Adipocyte (in vitro differentiated cells): Measurements from ENCODE around the gene GLDN.

Experiments used
- DNase-seq: peaks from one replicate; pipeline ENCODE4 v3.0.0-alpha.2; 2015; ENCODE audit warnings: low read depth
- H3K27me3 ChIP-seq: replicated peaks from 2 replicates; pipeline ENCODE4 v1.7.0; 2013; ENCODE audit warnings: mild to moderate bottlenecking, low read length, moderate library complexity; ENCODE audit not compliant: control insufficient read depth, insufficient read depth
- H3K36me3 ChIP-seq: 2 replicates; pipeline ENCODE4 v1.7.0; 2013; ENCODE audit warnings: low read length, mild to moderate bottlenecking, moderate library complexity; ENCODE audit not compliant: control insufficient read depth, insufficient read depth, severe bottlenecking
- H3K4me1 ChIP-seq: 2 replicates; pipeline ENCODE4 v1.7.0; 2013; ENCODE audit warnings: mild to moderate bottlenecking, low read length, moderate library complexity; ENCODE audit not compliant: control insufficient read depth, insufficient read depth
- H3K4me3 ChIP-seq: 2 replicates; pipeline ENCODE4 v1.7.0; 2013; ENCODE audit warnings: mild to moderate bottlenecking, low read length, moderate library complexity
- H3K9ac ChIP-seq: 2 replicates; pipeline ENCODE4 v1.7.0; 2013; ENCODE audit warnings: mild to moderate bottlenecking, low read length, moderate library complexity
- H3K9me3 ChIP-seq: 2 replicates; pipeline ENCODE4 v1.7.0; 2013; ENCODE audit warnings: mild to moderate bottlenecking, low read length, moderate library complexity; ENCODE audit not compliant: control insufficient read depth

GLDN gene

GRCh38 chr15:51377038-51377786 is 35.8 kb downstream of the GLDN start:
- DNase-seq: peak; percentile 15
- Histone ChIP-seq H3K4me3 (no peak overlapping the region), H3K9me3 (no peaks in the 10 kb centered on the region), H3K4me1 (peaks cover 18% of the 10 kb centered on the region), H3K27me3 (no peaks in the 10 kb centered on the region), H3K9ac (no peak overlapping the region), H3K36me3 (no peaks in the 10 kb centered on the region)

GRCh38 chr15:51378406-51378805 is 37.0 kb downstream of the GLDN start:
- H3K4me1 ChIP-seq: peaks cover 18% of the 10 kb centered on the region
- H3K9me3 ChIP-seq: no peaks in the 10 kb centered on the region
- no peaks in the 10 kb centered on the region for H3K27me3 ChIP-seq
- no peak for DNase-seq
- H3K9ac ChIP-seq: no peak overlapping the region
- no peak overlapping the region for H3K4me3 ChIP-seq
- no peaks in the 10 kb centered on the region for H3K36me3 ChIP-seq

GRCh38 chr15:51379390-51379789 is 37.9 kb downstream of the GLDN start:
- no peak for DNase-seq
- Histone ChIP-seq H3K9me3 (no peaks in the 10 kb centered on the region), H3K27me3 (no peaks in the 10 kb centered on the region), H3K9ac (no peak overlapping the region), H3K4me3 (no peak overlapping the region), H3K4me1 (peaks cover 18% of the 10 kb centered on the region), H3K36me3 (no peaks in the 10 kb centered on the region)

GRCh38 chr15:51380999-51381806 is 39.7 kb downstream of the GLDN start:
- no peaks in the 10 kb centered on the region for H3K36me3 ChIP-seq

GRCh38 chr15:51382787-51383186 is 41.3 kb downstream of the GLDN start:
- H3K4me3 ChIP-seq: no peak overlapping the region
- peak; percentile 81 for DNase-seq
- no peaks in the 10 kb centered on the region for H3K9me3 ChIP-seq
- no peak overlapping the region for H3K9ac ChIP-seq
- H3K27me3 ChIP-seq: no peaks in the 10 kb centered on the region
- no peaks in the 10 kb centered on the region for H3K36me3 ChIP-seq
- H3K4me1 ChIP-seq: peaks cover 15% of the 10 kb centered on the region

More at GRCh38 chr15:51380999-51381806, 39.7 kb downstream of the GLDN start:
- no peaks in the 10 kb centered on the region for H3K9me3 ChIP-seq
- DNase-seq: peak; percentile 90
- H3K9ac ChIP-seq: no peak overlapping the region
- no peaks in the 10 kb centered on the region for H3K27me3 ChIP-seq
- peaks cover 18% of the 10 kb centered on the region for H3K4me1 ChIP-seq
- H3K4me3 ChIP-seq: no peak overlapping the region

- Histone ChIP-seq H3K36me3 (no peaks in the 10 kb centered on the region), H3K4me1 (peaks cover 1% of the 10 kb centered on the region), H3K4me3 (no peak overlapping the region), H3K9ac (no peak overlapping the region), H3K27me3 (no peaks in the 10 kb centered on the region), H3K9me3 (no peaks in the 10 kb centered on the region)
- DNase-seq: no peak
These were observed 44.6 kb downstream of the GLDN start for GRCh38 chr15:51386029-51386428.

- H3K36me3 ChIP-seq: no peaks in the 10 kb centered on the region
- H3K27me3 ChIP-seq: no peaks in the 10 kb centered on the region
- no peak overlapping the region for H3K9ac ChIP-seq
- H3K4me1 ChIP-seq: no peaks in the 10 kb centered on the region
- H3K4me3 ChIP-seq: no peak overlapping the region
- no peaks in the 10 kb centered on the region for H3K9me3 ChIP-seq
- no peak for DNase-seq
These were observed 45.0 kb downstream of the GLDN start for GRCh38 chr15:51386486-51386885.

GRCh38 chr15:51386960-51387698 is 45.7 kb downstream of the GLDN start:
- H3K36me3 ChIP-seq: no peaks in the 10 kb centered on the region
- no peaks in the 10 kb centered on the region for H3K9me3 ChIP-seq
- H3K4me3 ChIP-seq: no peak overlapping the region
- DNase-seq: no peak
- H3K4me1 ChIP-seq: no peaks in the 10 kb centered on the region
- H3K27me3 ChIP-seq: no peaks in the 10 kb centered on the region
- H3K9ac ChIP-seq: no peak overlapping the region

GRCh38 chr15:51387699-51388041 is 46.2 kb downstream of the GLDN start:
- Histone ChIP-seq H3K4me1 (no peaks in the 10 kb centered on the region), H3K9ac (no peak overlapping the region), H3K27me3 (no peaks in the 10 kb centered on the region), H3K36me3 (no peaks in the 10 kb centered on the region), H3K4me3 (no peak overlapping the region), H3K9me3 (no peaks in the 10 kb centered on the region)
- no peak for DNase-seq

GRCh38 chr15:51388726-51389125 is 47.3 kb downstream of the GLDN start:
- Histone ChIP-seq H3K36me3 (no peaks in the 10 kb centered on the region), H3K4me3 (no peak overlapping the region), H3K9me3 (no peaks in the 10 kb centered on the region), H3K4me1 (no peaks in the 10 kb centered on the region), H3K27me3 (no peaks in the 10 kb centered on the region), H3K9ac (no peak overlapping the region)
- DNase-seq: no peak

- Histone ChIP-seq H3K27me3 (no peaks in the 10 kb centered on the region), H3K9ac (no peak overlapping the region), H3K9me3 (no peaks in the 10 kb centered on the region), H3K36me3 (no peaks in the 10 kb centered on the region), H3K4me1 (no peaks in the 10 kb centered on the region), H3K4me3 (no peak overlapping the region)
- peak; percentile 11 for DNase-seq
These were observed 48.9 kb downstream of the GLDN start for GRCh38 chr15:51390241-51390965.
